ENCODE results near the gene ULBP2.

DNA sequence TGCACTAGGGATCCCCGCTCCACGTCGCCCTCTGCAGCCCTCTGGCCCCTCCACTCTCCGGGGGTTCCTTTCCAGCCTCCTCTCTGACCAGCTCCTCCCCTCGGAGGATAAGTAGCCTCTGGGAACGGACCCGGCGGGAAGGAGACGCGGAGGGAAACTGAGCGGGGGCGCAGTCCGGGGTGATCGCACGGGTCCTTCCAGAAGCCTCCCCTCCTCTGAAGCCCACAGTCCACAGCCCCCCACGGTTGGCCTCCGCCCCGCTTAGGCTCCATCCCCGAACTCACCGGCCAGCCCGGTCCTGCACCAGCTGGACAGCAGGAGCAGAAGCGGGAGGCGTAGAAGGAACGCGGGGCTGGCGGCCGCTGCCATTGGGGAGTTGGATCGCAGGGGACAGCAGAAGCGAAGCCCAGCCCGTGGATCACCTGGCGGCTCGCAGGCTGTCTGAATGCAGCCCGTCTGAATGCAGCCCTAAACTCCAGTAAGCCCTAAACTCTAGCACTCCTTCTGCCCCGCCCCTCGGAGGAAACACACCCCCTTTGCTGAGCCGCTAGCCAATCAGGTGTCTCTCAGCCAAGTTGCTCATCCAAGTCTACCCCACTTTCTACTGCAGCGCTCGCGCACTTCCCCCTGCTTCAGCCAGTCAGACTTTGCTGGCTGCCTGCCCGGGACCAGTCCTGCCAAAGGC, 19.0 kb upstream of the ULBP2 start, which contains the start of gene RAET1G:
- TF ChIP-seq, protein P1, sequence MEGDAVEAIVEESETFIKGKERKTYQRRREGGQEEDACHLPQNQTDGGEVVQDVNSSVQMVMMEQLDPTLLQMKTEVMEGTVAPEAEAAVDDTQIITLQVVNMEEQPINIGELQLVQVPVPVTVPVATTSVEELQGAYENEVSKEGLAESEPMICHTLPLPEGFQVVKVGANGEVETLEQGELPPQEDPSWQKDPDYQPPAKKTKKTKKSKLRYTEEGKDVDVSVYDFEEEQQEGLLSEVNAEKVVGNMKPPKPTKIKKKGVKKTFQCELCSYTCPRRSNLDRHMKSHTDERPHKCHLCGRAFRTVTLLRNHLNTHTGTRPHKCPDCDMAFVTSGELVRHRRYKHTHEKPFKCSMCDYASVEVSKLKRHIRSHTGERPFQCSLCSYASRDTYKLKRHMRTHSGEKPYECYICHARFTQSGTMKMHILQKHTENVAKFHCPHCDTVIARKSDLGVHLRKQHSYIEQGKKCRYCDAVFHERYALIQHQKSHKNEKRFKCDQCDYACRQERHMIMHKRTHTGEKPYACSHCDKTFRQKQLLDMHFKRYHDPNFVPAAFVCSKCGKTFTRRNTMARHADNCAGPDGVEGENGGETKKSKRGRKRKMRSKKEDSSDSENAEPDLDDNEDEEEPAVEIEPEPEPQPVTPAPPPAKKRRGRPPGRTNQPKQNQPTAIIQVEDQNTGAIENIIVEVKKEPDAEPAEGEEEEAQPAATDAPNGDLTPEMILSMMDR (IDR thresholded peaks at IDR 0.05): peak in 1 of 6 experiments; percentile 3
- peak in 2 of 4 donors; percentile 61 to 75 for TF ChIP-seq POLR2A (IDR thresholded peaks at IDR 0.05)
